Stimulated activated CD8-positive, alpha-beta memory T cell treated with anti-CD3 and anti-CD28 coated beads, Interleukin-7, amount 100 ng/mL, for 24 hours (primary cell): ENCODE data around the gene SOX5.

Experiments
- DNase-seq: peaks from one replicate; pipeline ENCODE4 v3.0.0-alpha.2; 2020; ENCODE audit warnings: low read depth

The SOX5 gene

GRCh38 chr12:23684121-23684520 is 265.3 kb downstream of the SOX5 start:
- DNase-seq = no peak

DNA sequence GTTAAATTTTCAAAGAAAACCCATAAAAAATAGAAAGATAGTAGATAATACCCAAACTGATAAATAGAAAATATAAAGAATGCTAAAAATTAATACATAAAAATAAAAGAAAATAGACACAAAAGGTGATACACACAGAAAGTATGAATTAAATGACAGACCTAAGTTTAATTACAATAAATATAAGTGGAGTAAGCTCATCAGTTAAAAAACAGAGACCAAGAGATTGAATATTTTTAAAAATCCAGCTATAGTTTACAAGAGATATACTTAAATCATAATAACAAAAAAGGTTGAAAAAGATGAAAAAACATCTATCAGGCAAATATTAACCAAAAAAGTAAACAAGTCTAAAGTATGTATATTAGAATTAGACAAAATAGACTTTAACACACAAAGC is 268.2 kb downstream of the SOX5 start:
- no peak for DNase-seq

DNA sequence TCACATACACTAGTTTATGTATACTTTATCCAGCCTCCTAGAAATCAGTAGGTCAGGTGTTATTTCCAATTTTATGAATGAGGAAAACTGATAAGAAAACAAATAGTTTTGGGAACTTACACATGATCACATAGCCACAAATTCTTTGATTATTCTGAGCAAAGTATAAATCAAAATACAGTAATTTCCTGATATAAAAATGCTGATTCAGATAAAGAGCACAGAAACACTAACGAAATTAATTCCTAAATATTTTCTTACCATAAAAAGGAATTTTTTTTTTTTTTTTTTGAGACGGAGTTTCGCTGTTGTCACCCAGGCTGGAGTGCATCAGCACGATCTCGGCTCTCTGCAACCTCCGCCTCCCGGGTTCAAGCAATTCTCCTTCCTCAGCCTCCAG is 275.4 kb downstream of the SOX5 start:
- DNase-seq = no peak

DNA sequence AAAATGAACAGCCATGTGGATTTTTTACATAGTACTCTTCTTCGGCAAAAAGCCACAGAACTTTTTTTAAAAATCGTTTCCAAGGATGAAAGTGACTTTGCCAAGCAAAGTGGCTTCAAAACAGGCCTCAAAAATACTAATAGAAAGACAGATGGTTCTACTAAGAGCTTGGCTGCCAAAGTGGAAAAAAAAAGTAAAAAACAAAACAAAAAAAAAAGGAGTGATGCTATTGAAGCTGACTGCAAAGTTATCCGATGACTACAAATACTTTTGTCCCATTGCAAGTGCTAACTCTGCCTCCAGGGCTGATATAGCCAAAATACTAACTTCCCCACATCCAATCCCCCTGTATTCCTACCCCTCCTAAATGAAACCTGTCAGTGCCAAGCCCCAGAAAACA is 277.6 kb downstream of the SOX5 start:
- no peak for DNase-seq

DNA sequence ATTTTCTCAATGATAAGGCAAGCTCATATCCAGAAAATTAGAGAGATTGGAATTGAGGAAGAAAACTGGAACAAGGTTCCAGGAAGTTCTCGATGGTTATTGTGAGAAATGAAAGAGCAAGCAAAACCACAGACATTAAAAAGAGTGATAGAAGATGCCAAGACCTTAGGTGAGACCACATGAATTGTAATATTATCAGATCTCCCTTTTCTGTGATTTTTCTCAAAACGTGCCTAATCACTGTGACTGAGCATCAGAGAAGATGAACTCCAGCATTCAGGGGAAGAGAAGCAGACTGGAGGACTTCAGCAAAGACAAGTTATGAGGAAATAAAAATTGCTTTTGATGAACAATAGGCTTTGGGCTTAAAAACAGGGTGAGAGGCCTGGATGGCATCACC is 278.8 kb downstream of the SOX5 start:
- no peak for DNase-seq

GRCh38 chr12:23669691-23670090 is 279.8 kb downstream of the SOX5 start:
- no peak for DNase-seq

DNA sequence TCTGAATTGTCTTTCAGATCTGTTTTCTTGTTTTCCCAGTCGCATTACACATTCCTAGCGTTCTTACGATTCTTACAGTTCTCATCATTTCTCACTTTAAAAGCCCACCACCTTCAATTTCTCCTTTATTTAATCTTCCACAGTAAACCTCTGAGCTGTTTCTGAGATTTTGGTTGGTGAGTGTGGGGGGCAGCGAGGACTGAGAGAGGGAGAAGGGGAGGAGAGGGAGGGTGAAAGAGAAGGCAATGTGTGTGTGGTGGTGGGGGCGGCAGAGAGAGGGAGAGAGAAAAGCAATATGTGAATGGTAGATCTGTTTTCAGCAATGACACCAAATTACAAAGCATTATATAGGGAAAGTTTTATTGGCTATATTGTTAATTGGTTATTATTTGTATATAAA is 282.6 kb downstream of the SOX5 start:
- no peak for DNase-seq

DNA sequence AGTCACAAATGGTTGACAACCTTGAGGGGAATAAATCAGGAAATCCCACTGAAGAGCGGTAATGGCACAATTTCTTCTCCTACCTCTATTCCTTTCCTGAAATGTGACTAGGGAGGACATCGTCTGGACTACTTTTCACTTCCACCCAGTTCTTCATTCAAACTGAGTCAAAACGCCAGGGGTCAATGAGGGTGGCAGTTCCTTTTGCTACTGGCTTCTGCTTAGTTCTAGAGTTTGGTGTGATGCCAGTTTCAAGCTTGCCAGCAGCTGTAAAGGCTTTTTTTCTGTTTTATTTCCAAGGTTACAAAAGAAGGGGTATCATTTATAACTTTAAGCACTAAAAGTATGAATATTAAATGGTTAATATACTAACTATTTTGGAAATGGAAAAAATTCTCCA is 286.5 kb downstream of the SOX5 start:
- no peak for DNase-seq

- no peak for DNase-seq
Observed at GRCh38 chr12:23659131-23659530, 290.3 kb downstream of the SOX5 start.

- DNase-seq = no peak
Observed at GRCh38 chr12:23657598-23657997, 291.9 kb downstream of the SOX5 start.

DNA sequence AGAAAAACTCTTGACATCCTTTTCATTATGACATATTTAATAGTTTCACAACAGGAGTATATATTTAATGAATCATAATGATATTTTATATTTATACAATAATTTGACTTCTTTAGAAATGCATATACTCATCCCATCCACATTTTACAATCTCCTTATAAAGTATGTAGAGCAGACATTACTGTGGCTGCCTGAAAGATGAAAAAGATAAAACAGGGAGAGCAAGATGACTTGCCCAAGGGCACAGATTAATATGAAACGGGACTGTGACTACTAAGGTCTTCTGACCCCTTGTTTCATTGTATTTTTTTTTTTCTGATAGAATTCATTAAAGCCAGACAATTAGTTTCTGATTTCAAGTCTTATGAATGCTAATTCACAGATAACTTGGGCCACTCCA is 293.6 kb downstream of the SOX5 start:
- DNase-seq = no peak

GRCh38 chr12:23655112-23655511 is 294.4 kb downstream of the SOX5 start:
- DNase-seq = no peak

DNA sequence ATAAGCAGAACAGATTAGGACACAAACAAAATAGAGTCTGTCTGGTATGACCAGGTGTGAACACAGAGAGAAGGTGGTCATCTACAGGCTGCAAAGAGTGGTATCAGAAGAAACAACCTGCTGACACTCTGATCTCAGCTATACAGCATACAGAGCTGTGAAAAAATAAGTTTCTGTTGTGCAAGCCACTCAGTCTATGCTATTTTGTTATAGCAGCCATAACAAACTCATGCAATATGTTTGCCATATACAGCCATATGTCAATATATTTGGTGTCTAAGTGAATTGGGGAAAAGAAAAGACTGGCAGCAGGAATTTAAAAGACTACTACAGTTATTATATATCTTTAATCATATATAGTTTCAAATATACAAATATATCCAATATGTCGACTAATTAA is 300.9 kb downstream of the SOX5 start:
- no peak for DNase-seq

- DNase-seq = no peak
Observed at GRCh38 chr12:23640754-23641153, 308.7 kb downstream of the SOX5 start.

- no peak for DNase-seq
Observed at GRCh38 chr12:23634344-23634743, 315.1 kb downstream of the SOX5 start.

DNA sequence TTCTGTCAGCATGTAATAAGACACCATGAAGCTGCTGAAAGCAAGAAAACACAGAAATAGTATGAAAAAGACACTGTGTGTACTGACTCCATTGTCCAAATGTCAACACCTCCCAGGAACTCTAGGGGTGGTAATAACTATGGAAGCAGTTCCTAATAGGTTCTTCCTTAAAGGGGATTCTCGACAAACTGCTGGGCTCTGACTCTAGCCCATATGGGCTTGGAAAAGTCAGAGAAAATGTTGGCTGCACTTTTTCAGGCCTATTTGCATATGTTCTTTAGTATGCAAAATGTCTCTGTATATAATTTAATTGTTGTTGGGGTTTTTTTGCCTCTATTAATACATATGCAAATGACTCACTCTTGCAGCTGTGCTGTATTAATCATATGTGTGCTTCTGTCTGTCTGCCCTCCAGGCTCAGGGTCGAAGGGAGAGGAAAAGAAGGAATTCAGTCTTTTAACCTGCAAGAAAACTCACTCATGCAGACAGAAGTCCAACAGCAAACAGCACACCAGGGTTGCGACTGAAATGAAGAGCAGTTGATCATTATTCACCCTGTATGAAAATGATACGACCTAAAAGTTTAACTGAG is 317.6 kb downstream of the SOX5 start:
- DNase-seq = no peak

DNA sequence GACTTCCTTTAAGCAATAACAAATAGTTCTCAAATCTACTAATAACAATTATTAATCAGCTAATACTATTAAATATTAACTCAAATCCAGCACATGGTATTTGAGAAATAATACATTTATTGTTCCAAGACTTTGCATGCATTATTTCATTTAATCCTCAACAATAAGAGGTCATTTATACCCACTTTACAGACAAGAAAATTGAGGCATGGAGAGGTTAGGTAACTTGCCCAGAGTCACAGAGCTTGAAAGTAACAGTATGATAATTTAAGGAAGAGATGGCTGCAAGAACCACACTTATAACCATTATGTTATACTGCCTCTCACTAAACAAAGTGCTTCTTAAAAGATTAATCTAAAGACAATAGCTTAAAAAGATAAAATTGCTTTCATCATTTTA is 318.9 kb downstream of the SOX5 start:
- no peak for DNase-seq

DNA sequence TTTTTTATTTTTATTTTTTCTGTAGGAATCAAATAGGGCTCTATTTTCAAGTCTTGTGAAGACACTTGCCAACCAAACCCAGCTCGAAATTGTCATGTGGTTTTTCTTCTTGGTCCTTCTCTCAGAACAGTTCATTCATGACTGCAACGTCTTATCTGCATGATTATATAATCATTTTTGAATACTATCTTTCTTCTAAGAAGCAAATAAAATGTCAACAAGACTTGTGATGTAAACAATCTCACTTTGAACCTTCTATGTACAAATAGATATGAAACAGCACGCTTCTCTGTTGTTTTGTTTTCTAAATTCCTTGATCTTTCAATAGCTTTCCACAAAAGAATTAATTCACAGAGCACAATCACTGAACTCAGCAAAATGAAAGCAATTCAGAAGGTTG is 320.7 kb downstream of the SOX5 start:
- no peak for DNase-seq

GRCh38 chr12:23626791-23627190 is 322.7 kb downstream of the SOX5 start:
- DNase-seq = no peak

- DNase-seq = no peak
Observed at GRCh38 chr12:23621900-23622299, 327.6 kb downstream of the SOX5 start.

GRCh38 chr12:23618718-23619117 is 330.8 kb downstream of the SOX5 start:
- DNase-seq = no peak

GRCh38 chr12:23617749-23618148 is 331.7 kb downstream of the SOX5 start:
- DNase-seq = no peak

DNA sequence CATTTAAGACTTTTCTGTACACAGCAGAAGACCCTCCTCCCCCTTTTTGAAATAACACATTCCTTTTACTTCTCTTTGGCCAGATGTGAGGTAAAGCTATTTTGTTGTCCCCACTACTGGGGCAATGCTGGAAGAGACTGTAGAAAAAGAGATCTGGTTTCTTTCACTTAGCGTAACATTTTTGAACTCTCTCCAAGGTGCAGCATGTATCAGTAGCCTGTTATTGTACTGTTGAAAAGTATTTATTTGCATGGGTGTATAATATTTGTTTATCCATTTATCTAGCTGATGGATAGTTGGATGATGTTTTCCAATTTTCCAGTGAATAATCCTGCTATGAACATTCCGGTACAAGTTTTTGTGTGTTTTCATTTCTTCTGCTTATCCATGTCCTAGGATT is 335.2 kb downstream of the SOX5 start:
- DNase-seq = no peak

DNA sequence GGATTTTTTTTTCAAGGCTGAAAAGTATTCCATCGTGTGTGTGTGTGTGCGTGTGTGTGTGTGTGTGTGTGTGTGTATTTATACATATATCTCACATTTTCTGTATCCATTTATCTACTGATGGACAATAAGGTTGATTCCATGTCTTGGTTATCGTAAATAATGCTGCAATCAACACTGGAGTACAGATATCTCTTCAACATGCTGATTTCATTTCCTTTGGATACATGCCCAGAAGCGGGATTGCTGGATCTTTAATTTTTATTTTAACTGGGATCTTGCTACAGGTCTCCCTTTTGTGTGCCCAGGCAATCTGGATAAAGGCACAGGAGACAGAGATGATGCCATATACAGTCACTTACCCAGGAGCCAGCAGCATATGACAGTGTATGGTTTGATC is 338.1 kb downstream of the SOX5 start:
- no peak for DNase-seq

DNA sequence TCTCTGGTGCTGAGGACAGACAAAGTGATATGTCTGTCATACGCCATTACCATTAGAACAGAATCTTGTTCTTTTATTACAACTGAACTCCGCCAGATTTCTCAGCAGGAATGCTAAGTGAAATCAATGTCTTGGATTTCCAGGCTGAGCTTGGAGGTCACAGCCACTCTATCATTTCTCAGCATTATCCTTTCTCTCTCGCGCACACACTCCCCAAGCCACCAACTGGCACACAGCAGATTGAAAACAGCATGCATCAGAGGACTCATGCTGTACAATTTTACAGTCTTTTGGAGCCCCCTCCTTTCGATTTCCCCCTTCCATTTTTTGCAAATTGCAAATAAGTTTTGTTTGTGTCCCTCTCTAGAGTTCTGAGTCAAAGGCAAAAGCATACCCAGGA is 348.6 kb downstream of the SOX5 start:
- no peak for DNase-seq
